GM19397 (cell line): Measurements from ENCODE around the gene C1orf56.

ENCODE experiments used
- ATAC-seq: cut with Tn5 transposase; IDR thresholded peaks from one replicate; pipeline ENCODE4 v1.9.1; 2021; ENCODE audit warnings: mild to moderate bottlenecking, moderate library complexity; ENCODE audit not compliant: unreplicated experiment

The C1orf56 gene, protein sequence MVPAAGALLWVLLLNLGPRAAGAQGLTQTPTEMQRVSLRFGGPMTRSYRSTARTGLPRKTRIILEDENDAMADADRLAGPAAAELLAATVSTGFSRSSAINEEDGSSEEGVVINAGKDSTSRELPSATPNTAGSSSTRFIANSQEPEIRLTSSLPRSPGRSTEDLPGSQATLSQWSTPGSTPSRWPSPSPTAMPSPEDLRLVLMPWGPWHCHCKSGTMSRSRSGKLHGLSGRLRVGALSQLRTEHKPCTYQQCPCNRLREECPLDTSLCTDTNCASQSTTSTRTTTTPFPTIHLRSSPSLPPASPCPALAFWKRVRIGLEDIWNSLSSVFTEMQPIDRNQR

DNA sequence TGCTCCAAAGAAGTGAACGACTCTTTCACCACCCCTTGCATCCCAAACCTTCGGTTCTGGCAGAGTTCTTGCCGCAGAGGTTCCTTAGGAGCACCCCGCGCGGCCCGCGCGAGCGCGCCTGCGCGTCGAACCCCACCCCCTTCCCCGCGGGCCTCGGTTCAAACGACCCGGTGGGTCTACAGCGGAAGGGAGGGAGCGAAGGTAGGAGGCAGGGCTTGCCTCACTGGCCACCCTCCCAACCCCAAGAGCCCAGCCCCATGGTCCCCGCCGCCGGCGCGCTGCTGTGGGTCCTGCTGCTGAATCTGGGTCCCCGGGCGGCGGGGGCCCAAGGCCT lies at the start of gene C1orf56:
TSS of gene C1orf56 (plus strand) at position 161 of the 334 bp plus-strand sequence. CDS start at position 258, 97 bp downstream.
- peak; percentile 53 for ATAC-seq

DNA sequence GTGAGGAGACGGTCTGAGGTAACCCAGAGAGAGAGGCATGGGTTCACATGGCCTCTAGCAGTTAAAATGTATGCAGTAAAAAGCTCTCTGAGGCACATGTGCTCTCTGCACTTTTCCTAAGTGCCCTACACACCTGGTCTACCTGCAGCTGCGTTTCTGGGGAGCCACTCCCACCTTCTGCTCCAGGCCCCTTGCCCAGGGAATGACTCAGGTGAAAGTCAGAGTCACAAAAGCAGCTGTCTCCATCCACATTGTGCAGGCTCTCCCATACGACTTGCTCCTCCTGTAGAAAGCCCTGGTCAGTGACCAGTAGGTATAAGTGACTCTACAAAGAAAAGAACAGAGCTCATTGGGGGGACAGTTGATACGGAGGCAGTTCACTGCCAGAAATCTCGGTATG lies 49.6 kb upstream of the C1orf56 start:
- no peak for ATAC-seq

DNA sequence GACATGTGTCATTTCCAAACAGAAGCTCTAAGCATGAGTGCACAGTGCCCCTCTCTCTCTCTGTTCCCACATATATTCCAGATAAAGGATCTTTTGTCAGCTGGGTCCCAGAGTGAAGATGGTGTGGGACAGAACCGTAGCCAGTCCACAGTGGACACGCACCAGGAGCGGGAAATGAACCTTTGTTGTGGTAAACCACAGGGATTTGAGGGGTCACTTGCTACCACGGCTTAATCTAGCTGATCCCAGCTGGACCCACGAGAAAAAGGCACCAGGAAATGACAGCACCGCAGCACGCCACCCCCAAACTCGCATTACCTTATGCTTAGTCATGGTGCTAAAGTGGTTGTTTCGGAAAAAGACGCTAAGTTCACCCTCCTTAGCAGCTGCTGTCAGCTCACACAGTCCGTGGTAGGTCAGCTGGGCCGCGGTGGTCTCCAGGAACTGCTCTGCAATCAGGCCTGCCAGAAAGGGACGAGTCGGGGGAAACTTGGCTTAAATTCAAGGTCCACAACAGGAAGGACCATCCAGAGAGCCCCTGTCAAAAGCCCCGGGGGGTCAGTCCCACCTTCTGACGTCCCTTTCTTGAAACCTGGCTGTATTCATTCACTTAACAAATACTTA lies 48.4 kb upstream of the C1orf56 start:
- ATAC-seq, result no peak

DNA sequence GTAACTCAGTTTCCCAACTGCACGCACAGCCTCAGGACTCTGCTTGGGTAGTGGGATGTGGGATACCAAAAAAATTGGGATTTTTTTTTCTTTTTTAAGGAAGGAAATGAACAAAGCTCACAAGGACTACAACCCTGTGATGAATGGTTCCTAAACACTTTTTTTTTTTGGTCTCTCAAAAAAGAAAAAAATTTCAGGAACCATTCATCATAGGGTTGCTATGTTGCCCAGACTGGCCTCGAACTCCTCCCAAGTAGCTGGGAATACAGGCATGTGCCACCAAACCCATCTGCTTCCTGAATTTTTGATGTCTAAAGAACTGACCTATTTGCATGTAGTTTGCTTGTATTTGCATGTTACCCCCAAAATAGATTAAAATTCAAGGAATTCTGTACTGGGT lies 47.6 kb upstream of the C1orf56 start:
- no peak for ATAC-seq

DNA sequence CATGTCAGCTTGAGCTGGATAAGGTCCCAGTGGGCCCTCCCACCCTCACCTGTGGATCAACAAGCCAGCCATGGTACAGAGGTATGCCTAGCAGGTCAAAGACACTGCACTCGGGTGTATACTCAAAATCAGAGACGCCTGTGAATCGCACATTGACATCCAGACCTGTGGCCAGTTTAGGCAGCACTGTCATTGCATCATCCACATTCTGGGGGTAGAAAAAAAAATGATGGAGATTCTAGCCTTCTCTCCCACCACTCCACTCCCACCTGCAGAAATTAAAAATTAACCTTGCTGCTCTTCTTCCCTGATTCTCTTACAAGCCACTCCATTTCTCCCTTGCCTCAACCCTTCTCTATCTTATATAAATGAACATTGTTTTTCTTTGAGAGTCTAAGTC lies 47.1 kb upstream of the C1orf56 start:
- ATAC-seq, result no peak

DNA sequence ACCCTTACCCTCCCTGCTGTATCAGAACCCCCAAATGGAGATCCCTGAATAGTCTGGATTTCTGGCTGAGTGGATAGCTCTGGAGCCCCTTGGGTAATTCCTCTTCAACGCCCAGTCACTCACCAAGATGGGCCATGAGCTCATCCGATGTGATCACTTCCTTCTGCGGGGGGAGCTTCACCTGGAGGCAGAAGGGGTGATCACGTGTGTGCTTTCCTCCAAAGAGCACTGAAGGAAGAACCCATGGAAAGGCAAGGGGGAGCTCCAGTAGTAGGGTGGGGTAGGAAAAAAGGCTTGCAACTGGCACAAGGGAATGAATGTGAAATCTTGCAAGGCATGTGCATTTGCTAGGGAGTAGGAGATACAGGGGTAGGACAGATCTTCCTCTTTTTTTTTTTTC lies 45.9 kb upstream of the C1orf56 start:
- ATAC-seq, result no peak

DNA sequence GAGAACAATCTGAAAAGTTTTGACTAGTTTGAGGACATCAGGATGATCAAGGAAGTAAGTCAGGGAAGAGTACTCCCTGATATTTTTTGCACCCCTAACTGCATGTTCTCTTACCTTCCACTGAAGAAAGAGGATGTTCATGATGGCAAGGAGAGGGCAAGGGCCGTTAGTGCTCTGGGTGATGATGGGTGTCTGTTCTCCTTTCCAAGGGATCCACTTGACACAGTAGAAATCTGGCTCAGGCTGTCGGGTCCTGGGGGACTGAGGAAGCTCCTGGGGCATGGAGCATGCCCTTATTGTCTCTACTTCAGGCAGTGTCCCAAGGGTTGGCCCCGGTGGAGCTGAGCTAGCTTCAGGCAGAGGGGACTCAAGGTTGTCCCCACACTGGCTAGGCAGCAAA lies 45.5 kb upstream of the C1orf56 start:
- no peak for ATAC-seq

DNA sequence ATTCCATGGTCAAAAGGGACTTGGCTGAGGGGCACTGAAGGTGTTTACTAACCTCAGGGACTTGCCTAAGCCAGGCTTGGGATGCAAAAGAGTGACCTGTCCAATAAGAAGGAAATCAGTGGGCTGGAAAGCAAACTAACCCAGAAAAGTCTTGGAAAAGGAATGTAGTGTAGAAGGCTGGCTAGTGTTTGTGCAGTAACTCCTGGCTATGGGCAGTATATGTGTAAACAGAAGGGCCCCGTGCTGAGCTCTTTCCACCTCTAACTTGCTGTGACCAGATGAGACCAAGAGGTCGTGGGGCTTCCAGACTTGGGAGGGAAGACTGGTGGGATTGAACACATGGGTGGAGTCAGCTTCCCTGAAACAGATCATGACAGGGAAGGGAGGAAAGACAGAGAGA lies 44.9 kb upstream of the C1orf56 start:
- no peak for ATAC-seq

DNA sequence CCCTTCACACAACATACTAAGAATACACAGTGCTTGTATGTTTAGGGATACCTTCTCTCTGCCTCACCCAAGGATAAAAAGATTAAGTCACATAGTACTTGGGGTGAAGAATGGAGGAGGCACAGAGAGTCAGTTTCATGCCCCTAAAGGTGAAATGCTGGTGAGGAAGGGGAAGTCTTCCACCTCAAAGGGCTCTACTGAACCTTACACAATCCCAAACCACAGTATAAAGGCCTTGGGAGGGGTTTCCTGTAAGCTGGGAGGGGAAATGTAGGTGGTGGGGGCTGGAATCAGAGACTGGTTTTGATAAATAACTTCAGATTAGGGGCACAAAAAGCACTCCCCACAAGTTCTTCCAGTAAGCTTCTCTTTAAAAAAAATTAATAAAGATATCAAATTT lies 44.4 kb upstream of the C1orf56 start:
- no peak for ATAC-seq

DNA sequence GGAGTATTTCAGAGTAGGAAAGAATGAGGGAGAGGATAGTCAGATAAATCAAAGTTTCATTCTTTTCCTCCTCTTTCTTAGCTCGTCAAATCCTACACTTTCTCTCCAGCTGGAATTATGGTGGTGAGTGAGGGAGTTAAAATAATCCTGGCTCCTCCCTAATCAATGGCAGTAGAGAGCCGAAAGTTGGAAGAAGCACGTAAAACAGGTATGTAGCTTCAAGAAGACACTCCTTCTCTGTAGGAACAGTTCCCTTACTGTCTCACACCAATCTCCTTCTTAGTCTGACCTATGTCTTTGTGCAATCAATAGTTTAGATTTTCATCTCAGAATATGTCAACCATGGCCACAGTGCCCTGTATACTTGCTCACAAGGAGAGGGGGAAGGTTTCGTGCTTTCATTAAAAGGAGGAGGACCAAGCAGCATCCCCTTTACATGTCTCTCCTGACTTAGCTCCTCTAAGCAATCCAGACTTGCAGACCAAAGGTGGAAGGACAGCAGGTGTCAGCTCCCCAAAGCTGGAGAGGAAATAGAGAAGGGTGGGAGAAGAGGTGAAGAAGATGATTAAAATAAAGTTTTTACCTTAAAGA lies 41.7 kb upstream of the C1orf56 start:
- ATAC-seq, result no peak

DNA sequence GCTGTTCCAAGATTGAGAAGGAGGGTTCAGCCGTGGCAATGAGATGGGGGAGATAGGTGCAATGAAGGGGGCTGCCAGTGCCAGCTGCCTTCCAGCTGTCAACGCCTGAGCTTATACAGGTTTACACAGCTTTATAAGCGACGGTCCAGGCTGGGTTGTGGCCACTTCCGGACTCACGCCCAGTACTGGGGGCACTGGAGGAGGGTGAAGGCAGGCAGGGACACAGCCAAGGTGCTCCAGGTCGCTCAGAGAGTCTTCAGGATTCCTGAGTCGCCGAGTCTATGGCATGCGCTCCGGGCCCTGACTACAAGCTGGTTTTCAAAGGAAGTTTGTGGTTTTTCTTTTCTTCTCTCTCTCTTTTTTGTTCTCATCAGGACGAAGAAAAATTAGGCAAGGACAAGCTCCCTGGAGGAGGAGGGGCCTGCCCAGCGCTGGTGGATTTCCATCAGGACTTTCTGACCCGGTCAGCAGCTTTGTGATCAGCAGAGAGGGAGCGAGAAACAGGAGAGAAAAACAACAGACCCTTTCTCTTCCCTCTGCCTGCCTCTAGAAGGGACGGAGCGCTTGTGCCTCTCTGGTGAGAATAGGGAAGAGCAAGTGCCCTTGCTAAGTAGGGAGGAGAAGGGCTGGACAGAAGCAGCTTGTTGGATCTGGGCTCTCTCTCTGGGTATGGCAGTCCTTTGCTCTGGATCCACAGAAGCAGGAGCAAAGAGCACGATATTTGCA lies 41.1 kb upstream of the C1orf56 start, which contains the start of gene MINDY1:
TSS of gene MINDY1 (minus strand) at position 576 of the 726 bp plus-strand sequence. CDS start 4,285 bp downstream, outside the sequence.
- ATAC-seq, result no peak

DNA sequence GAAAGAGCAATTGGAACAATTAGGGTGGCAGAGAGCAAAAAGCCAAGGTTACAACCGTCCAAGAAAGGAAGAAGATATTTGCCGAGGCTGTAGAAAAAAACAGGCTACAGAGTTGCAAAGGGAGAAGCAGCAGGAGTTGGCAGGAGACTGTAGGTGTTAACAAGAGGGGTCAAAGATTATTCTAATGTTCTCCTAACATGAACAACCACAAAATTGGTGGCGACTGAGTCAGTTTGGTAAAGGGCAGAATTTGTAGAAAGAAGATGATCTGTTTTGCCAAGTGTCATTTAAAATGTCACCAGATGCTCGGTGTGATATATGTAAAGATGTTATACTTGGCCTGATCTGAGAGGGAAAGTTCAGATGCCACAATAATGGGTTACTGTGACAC lies 39.7 kb upstream of the C1orf56 start:
- no peak for ATAC-seq

DNA sequence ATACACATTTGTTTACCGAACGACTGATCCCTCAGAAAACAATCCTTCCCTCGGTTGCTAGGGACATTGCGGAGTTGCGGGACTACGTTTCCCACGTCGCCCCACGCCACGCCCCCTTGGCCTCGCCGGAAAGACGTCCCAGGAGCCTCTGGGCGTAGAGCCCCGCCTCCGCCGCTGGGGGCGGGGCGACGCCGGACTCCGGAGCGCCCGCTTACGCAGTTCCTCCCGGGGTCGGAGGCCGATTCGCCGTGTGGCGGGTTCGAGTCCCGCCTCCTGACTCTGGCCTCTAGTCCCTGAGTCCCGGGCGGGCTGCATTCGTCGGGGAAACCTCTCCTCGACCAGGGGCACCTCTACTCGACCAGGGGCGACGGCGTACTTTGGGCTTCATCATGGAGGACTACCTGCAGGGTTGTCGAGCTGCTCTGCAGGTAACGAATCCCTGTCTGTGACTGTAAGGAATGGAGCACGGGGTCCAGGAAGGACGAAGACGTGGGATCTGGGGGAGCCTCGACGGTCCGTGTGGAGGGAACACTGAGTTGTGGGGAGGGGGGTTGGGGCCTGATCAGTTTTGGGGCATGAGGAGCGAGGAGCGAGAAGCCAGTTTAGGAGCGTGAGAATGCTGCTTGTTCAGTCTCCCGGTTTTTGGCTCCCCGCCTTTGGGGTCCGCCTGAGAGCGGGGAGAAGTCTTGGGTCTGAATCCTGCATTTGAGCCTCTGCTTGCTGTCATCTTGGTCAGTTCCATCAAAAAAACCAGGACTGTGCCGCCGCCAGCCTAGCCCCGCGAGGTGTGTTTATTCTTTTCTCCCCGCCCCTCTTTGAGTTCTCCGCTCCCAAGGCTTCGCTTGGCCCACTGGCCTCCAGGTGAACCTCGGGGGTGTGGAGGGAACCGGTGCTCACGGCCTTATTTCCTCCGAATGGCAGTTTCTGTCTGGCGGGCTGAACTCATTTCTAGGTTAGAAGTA lies 39.0 kb upstream of the C1orf56 start, which contains the start of gene PRUNE1:
TSS of gene PRUNE1 (plus strand) at position 206 of the 962 bp plus-strand sequence. CDS start at position 390, 184 bp downstream.
- ATAC-seq, result peak; percentile 84

DNA sequence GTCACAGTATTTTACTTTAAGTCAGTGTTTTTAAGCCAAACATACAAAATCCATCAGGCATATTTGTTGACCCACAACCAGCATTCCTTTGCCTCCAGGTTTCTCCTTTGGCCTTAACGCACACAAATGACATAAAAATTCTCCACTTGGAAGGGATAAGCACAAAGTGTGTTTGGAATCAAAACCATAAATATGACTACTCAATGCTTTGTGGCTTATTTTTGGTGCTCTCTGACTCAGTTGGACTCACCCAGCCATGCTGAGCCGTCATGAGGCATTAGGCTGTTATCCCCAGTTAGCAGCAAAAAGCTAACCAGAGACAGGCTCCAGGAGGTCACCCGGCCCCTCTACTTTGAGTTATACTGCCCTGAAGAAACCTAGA lies 38.4 kb upstream of the C1orf56 start:
- no peak for ATAC-seq

DNA sequence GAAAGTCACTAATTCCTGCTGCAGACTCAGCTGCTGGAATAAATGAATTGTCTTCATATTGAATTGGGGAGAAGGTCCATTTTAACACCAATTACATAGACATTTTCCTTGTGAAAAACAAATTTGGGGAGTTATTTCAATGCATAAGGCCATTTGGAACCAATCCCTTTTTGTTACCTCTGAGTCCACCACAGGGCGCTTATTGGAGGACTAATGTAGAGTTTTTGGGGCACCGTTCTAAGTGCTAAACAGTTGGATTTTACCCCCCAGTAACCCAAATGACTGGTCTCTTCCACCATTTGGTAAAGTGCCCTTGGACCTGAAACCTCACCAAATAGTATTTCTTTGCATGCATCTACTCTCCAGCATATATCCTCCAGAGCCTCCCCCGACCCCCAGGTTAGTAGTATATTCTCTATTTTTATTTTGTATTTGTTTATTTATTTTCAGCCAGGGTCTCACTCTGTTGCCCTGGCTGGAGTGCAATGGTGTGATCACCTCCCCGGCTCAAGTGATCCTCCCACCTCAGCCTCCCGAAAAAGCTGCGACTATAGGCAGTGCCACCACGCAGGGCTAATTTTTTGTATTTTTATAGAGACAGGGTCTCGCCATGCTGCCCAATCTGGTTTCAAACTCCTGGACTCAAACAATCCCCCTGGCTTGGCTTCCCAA lies 37.7 kb upstream of the C1orf56 start:
- ATAC-seq, result no peak

DNA sequence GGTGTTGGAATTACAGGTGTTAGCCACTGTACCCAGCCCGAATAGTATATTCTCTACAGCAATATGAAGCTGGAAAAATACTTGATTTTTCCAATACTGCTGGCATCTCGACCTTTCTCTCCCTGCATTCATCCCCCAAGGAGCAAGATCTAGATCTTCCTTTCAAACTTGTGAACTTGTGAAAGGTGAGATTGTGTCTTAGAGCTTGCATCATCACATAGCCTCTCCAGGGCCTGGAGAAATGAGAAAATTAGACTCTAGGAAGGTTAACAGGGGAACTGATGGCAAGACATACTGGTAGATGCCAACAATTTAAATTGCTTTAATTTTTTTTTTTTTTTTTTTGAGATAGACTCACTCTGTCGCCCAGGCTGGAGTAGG lies 37.2 kb upstream of the C1orf56 start:
- no peak for ATAC-seq

DNA sequence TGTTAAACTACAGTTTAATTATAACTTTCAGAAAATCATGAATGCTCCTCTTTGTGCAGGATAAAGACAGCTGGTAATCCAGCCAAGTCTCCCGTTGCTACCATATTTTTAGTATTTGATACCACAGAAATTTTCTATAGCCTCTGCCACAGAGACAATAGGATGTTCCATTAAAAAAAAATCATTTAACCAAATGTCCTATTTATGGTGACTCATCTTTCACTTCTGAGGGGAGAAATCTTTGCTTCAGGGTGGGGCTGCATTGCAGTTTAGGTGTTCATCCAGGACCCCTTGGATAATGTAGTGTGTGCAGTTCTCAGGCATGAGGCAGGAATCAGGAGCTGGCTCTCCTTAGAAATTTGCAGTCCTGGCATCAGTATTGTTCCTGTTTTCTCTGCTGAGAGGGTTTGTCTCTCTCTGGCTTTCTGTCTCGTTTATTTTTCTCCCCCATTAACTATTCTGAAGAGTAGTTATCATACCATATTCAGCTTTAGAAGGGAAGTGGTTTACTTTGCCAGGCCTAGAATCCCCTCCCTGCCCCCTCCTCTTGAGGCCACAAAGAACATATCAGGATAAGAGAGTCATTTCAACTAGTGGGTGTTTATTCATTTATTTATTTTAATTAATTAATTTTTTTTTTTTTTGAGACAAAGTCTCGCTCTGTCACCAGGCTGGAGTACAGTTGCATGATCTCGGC lies 36.2 kb upstream of the C1orf56 start:
- no peak for ATAC-seq

DNA sequence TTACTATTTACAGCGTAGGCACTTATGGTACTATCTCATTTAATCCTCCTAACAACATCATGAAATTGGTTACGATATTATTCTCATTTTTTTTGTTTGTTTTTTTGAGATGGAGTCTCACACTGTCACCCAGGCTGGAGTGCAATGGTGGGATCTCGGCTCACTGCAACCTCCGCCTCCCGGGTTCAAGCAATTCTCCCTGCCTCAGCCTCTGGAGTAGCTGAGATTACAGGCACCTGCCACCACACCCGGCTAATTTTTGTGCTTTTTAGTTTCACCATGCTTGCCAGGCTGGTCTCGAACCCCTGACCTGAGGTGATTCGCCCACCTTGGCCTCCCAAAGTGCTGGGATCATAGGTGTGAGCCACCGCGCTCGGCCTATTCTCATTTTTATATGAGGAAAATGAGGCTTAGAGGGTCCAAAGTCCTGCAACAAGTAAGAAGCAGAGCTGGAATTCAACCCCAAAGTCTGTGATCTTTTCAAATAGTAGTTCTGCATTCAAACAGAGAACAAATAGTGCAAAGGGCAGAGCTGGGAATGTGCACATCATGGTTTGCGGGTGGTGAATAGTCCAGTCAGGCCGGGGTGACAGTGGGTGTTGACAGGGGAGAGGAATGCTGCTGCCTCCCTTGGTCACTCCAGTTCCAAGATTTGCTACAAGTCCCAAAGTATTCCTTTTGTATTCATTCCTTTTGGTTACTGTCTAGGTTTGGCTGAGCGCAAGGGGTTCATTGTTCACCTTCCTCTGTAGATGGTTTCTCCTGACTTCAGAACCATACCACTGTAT lies 34.7 kb upstream of the C1orf56 start:
- no peak for ATAC-seq
